ENCODE results near the gene LRRC4B.

Gene LRRC4B

GRCh38 chr19:50555033-50555432 is 13.2 kb downstream of the LRRC4B start:
- TF ChIP-seq CTCF (conservative IDR thresholded peaks at IDR 0.05; ENCODE audit: control insufficient read depth, insufficient read depth, low read depth, low read length), result no peak
- H3K4me3 ChIP-seq (ENCODE audit: control insufficient read depth, low read depth, low read length), result no peak overlapping the region
- DNase-seq (ENCODE audit: low read depth), result no peak

- DNase-seq (ENCODE audit: low read depth), result no peak
- TF ChIP-seq CTCF (conservative IDR thresholded peaks at IDR 0.05; ENCODE audit: control insufficient read depth, insufficient read depth, low read depth, low read length), result no peak
- H3K4me3 ChIP-seq (ENCODE audit: control insufficient read depth, low read depth, low read length), result no peak overlapping the region
Observed at GRCh38 chr19:50554212-50554611, 14.0 kb downstream of the LRRC4B start.

- H3K4me3 ChIP-seq (ENCODE audit: control insufficient read depth, low read depth, low read length), result no peak overlapping the region
- no peak for TF ChIP-seq CTCF (conservative IDR thresholded peaks at IDR 0.05; ENCODE audit: control insufficient read depth, insufficient read depth, low read depth, low read length)
- DNase-seq (ENCODE audit: low read depth), result no peak
Observed at GRCh38 chr19:50553134-50553703, 15.0 kb downstream of the LRRC4B start.

GRCh38 chr19:50552540-50552939 is 15.7 kb downstream of the LRRC4B start:
- H3K4me3 ChIP-seq (ENCODE audit: control insufficient read depth, low read depth, low read length), result no peak overlapping the region
- no peak for DNase-seq (ENCODE audit: low read depth)
- TF ChIP-seq CTCF (conservative IDR thresholded peaks at IDR 0.05; ENCODE audit: control insufficient read depth, insufficient read depth, low read depth, low read length), result no peak

GRCh38 chr19:50551715-50552187 is 16.5 kb downstream of the LRRC4B start:
- no peak for TF ChIP-seq CTCF (conservative IDR thresholded peaks at IDR 0.05; ENCODE audit: control insufficient read depth, insufficient read depth, low read depth, low read length)
- H3K4me3 ChIP-seq (ENCODE audit: control insufficient read depth, low read depth, low read length), result no peak overlapping the region
- DNase-seq (ENCODE audit: low read depth), result no peak

GRCh38 chr19:50551034-50551714 is 17.1 kb downstream of the LRRC4B start:
- H3K4me3 ChIP-seq (ENCODE audit: control insufficient read depth, low read depth, low read length), result no peak overlapping the region

More at GRCh38 chr19:50551034-50551714, 17.1 kb downstream of the LRRC4B start:
- no peak for TF ChIP-seq CTCF (conservative IDR thresholded peaks at IDR 0.05; ENCODE audit: control insufficient read depth, insufficient read depth, low read depth, low read length)
- no peak for DNase-seq (ENCODE audit: low read depth)
